ENCODE measurements around the gene RABEP1. TPM values are rescaled to one million over a fixed set of nuclear protein-coding genes. Genes with fewer than 3 reads are reported as not detected.

Gene RABEP1
- total and polyA plus RNA-seq, 12 donors, result 19.5 to 69.1 (median 56.8) TPM

DNA sequence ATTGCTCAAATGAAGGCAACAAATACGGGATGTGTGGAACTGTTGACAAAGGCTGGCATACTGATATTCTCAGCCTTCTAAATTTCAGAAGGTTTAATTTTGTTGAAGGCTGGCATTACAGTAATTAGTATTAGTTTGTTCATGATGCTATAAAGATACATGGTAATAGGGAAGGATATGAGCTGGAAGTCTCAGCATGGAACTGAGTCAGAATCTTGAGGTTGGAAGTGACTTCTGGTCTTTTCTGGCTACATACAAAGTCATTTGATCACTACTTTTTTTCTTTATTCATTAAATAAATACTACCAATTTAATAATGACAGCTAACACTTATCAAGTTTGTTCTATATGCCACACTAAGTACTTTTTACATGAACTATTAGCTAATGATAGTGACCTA lies 22.6 kb downstream of the RABEP1 start:
- 98 to 100% methylated on average over 1 of the region's 1 CpG for WGBS, 2 donors
- TF ChIP-seq, protein P1, sequence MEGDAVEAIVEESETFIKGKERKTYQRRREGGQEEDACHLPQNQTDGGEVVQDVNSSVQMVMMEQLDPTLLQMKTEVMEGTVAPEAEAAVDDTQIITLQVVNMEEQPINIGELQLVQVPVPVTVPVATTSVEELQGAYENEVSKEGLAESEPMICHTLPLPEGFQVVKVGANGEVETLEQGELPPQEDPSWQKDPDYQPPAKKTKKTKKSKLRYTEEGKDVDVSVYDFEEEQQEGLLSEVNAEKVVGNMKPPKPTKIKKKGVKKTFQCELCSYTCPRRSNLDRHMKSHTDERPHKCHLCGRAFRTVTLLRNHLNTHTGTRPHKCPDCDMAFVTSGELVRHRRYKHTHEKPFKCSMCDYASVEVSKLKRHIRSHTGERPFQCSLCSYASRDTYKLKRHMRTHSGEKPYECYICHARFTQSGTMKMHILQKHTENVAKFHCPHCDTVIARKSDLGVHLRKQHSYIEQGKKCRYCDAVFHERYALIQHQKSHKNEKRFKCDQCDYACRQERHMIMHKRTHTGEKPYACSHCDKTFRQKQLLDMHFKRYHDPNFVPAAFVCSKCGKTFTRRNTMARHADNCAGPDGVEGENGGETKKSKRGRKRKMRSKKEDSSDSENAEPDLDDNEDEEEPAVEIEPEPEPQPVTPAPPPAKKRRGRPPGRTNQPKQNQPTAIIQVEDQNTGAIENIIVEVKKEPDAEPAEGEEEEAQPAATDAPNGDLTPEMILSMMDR (IDR thresholded peaks at IDR 0.05), result no peak

DNA sequence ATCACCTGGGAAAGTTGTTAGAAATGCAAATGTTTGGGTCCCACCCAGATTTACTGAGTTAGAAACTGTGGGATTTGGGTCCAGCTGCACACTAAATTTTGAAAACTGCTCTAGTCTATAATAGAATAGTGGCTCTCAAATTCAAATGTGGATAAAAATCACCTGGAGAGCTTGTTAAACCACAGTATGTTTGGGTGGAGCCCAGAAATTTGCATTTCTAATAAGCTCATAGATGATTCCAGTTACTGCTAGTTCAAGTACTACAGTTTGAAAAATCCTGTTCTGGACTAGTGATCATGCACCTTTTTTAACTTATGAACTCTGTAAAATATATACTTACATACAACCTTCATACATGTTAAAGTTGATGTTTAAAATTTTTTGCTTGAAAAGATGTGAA lies 27.8 kb downstream of the RABEP1 start:
- Histone ChIP-seq H3K27me3 (no peaks in the 10 kb centered on the region), H3K4me1 (peaks cover 0 to 37% (median 12%) of the 10 kb centered on the region in 9 donors), H3K36me3 (peaks cover 0 to 60% (median 11%) of the 10 kb centered on the region in 9 donors), H3K27ac (no peak overlapping the region), H3K9me3 (no peaks in the 10 kb centered on the region), H3K4me3 (no peak overlapping the region)
- no peak for ATAC-seq
- TF ChIP-seq, protein P1 (IDR thresholded peaks at IDR 0.05), result no peak
- no peak for DNase-seq
- intact Hi-C loops (cut with DNase I), result no loop called here

More for the DNA sequence above, 22.6 kb downstream of the RABEP1 start:
- no peak for ATAC-seq
- peaks cover 0 to 11% (median 0%) of the 10 kb centered on the region in 9 donors for H3K36me3 ChIP-seq
- intact Hi-C loops (cut with DNase I), result no loop called here
- no peaks in the 10 kb centered on the region for H3K27me3 ChIP-seq
- no peak overlapping the region for H3K27ac ChIP-seq
- H3K9me3 ChIP-seq, result no peaks in the 10 kb centered on the region
- no peak overlapping the region for H3K4me3 ChIP-seq
- peaks cover 0 to 44% (median 20%) of the 10 kb centered on the region in 9 donors for H3K4me1 ChIP-seq
- no peak for DNase-seq

DNA sequence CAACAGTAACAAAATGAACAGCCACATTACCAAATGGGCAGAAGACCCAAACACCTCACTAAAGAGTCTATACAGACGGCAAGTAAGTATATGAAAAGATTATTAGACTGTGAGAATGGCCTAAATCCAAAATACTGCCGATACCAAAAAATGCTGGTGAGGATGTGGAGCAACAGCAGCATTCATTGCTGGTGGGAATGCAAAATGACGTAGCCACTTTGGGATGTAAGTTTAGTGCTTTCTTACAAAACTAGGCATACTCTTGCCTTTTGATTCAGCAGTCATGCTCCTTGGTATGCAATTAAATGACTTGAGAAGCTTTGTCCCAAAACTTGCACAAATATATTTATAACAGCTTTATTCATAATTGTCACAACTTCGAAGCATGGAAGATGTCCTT lies 43.8 kb downstream of the RABEP1 start:
- no peak overlapping the region for H3K4me3 ChIP-seq
- no peak for ATAC-seq
- intact Hi-C loops (cut with DNase I), result no loop called here
- peaks cover 0 to 10% (median 0%) of the 10 kb centered on the region in 11 donors for H3K9me3 ChIP-seq
- H3K4me1 ChIP-seq, result no peaks in the 10 kb centered on the region
- no peak for DNase-seq
- H3K27me3 ChIP-seq, result no peaks in the 10 kb centered on the region
- 95 to 97% methylated on average over 4 of the region's 4 CpGs for WGBS, 2 donors
- H3K36me3 ChIP-seq, result peaks cover 0 to 4% (median 0%) of the 10 kb centered on the region in 9 donors
- TF ChIP-seq, protein P1 (IDR thresholded peaks at IDR 0.05), result no peak
- no peak overlapping the region for H3K27ac ChIP-seq

DNA sequence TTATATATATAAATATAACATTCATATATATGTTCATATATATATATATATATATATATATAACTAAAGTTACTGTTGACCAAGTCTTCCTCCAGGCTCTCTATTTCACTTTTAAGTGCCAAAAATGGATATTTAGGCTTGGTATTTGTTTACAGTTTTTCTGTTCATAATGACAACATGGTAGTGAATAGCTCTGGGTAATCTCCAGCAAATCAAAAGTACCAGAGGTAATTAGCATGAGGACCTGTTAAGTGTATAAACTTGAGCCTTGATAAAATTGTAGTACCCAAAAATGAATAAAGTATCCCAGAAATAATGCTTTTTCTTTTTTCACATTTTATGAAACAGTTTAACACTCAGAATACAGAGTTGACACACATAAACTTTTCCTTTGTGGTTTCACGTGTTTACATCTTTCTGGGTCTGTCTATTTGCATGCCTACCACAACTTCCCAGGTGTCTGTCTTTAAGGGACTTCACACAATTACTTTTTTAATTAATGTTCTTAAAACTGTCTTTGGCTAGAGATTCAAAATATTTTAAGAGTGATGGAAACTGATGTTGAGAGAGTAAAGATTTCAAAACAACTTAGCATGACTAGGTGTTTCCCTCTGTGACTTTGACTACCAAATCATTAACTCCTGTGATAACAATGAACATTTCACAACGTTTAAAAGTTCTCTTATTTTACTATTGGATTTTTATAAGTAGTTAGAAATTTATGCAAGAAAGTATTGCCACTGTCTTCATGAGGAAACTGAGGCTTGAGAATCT lies 47.9 kb downstream of the RABEP1 start:
- no peak for DNase-seq
- no peak for ATAC-seq
- WGBS, 2 donors, result 69 to 77% methylated on average over 2 of the region's 2 CpGs
- peaks cover 0 to 35% (median 15%) of the 10 kb centered on the region in 9 donors for H3K36me3 ChIP-seq
- TF ChIP-seq, protein P1 (IDR thresholded peaks at IDR 0.05), result no peak
- no peaks in the 10 kb centered on the region for H3K9me3 ChIP-seq
- no peak overlapping the region for H3K4me3 ChIP-seq
- no peaks in the 10 kb centered on the region for H3K27me3 ChIP-seq
- intact Hi-C loops (cut with DNase I), result no loop called here
- H3K4me1 ChIP-seq, result no peaks in the 10 kb centered on the region
- H3K27ac ChIP-seq, result no peak overlapping the region

All from heart right ventricle (tissue), 16 donors.